HT-29 (cell line): ENCODE measurements around the gene SUN5. TPM values are rescaled to one million over a fixed set of nuclear protein-coding genes. Genes with fewer than 3 reads are reported as not detected.
"Not testable (repeated sequence)": the region's sequence is repeated elsewhere in the genome, so short reads cannot be mapped to it uniquely, and the experiment has no call there.

ENCODE experiments used
- DNase-seq: peaks from one replicate; pipeline ENCODE4 v3.0.0-alpha.2; 2015; ENCODE audit warnings: low spot score
- total RNA-seq: library from RNA; depleted of rRNA; stranded (reverse); fragments of >200 nt; shearing (Covaris generic); gene quantifications from 2 replicates; pipeline ENCODE4 v1.2.3, GENCODE V29; 2014; rRNA removed

SUN5 gene
- total RNA-seq, 1 experiment from 2014 or later = not detected

DNA sequence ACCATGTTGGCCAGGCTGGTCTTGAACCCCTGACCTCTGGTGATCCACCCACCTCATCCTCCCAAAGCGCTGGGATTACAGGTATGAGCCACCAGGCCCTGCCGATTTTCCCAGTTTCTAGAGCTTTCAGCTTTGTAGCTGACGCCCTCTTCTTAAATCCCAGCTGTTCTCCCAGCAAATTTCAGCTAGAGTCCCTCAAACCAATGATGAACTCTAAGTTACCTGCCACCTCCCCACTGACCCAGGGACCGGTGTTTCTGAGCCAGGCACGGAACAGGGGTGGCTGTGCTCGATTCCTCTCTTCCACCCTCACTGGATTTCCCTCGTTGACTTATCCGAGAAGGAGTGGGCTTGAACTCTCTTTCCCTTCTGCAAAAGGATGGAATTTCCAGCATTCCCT, 39.1 kb downstream of the SUN5 start:
- DNase-seq = no peak

DNA sequence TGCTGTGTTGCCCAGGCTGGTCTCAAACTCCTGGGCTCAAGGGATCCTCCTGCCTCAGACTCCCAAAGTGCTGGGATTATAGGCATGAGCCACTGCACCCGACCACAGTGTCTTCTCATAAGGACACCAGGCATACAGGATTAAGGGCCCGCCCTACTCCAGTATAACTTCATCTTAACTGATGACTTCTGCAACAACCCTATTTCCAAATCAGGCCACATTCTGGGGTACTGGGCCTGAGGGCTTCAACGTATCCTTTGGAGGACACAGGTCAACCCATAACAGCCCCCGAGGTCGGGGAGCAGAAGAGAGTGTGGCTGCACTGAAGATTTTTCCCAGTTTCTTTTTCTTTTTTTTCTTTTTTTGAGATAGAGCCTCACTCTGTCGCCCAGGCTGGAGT, 39.7 kb downstream of the SUN5 start:
- DNase-seq = no peak

DNA sequence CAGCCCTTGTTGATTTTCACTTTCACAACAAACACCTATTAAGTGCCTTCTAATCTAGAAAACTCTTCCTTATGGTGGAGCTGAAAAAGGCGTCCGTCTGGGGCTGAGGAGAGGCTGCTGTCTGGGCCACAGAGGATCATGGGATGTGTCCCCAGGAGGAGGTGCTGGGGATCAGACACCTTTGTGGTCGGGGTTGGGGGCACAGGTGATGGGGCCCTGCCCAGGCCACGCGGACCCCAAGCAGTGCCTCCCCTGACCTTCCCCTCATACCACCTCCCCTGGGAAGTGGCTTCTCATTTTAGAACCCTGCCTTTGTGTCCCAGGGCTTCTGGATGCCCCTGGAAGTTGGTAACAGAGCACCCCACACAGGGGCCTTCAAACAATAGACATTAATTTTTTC, 41.1 kb downstream of the SUN5 start:
- no peak for DNase-seq

DNA sequence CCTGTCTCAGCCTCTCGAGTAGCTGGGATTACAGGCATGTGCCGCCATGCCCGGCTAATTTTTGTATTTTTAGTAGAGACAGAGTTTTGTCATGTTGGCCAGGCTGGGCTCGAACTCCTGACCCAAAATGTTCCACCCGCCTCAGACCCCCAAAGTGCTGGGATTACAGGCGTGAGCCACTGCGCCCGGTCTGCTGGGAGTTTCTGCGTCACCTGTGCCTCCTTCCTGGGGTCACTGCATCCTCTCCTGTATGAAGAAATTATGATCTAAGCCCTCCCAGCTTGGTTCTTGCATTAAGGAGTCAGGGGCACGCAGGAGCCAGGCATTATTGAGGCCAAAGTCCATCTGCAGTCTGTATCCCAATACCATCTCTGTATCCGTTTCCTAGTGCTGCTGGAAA, 41.6 kb downstream of the SUN5 start:
- not testable (repeated sequence) for DNase-seq

DNA sequence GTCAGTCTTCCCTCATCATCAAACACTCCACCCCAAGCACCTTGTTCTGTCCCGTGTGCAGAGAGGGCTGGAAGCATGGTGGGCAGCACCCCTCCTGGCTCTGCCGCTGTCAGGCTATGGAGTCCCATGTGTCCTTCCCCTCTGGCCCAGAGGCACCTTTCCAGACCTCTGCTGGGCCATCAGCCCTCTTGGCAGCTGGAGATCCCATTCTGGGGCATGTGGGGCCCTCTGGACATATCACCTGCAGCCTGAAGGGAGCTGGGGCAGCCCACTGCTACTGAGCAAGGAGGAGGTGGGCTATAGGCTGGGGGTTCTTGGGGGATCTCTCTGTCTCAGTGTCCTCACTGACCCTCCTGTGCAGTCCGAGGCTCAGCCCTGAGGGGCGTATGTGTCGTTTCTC, 42.2 kb downstream of the SUN5 start:
- DNase-seq = no peak

DNA sequence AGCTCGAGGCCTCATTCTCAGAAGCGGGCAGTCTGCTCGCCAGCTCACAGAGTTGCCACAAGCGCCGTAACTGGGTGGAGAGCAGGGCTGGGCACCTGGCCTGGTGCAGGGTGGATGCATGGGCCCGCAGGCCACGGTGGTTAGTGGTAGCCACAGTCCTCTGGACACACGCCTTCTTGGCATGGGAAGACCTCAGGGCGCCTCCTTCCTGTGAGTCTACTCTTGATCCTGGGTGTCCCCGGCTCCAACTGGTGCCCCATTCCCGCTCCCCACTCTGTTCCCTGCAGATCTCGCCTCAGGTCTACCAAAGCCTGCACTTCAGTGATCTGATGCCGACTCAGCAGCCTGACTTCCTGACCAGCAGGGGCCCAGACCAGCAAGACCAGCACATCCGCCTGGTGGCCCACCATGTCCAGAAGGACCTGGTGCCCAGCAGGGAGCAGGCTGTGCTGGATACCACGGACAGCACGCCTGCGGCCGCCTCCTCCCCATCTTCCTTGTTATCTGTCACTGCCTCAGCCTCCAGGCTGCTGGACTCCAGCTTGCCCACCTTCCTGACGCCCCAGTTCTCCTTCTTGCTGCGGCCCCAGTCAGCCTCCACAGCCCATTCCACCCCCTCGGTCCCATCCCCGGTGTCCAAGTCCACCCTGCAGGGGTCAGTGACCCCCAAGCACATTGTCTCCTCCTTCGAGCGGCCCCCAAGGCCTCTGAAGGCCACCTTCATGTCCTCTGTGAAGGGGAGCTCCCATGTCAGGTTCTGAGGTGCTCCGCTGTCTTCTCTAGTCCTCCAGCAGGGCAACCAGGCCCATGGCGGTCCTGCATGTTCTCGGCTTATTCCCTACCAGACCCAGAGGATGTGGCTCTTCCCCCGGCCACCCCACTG, 43.1 kb downstream of the SUN5 start:
- DNase-seq = no peak

DNA sequence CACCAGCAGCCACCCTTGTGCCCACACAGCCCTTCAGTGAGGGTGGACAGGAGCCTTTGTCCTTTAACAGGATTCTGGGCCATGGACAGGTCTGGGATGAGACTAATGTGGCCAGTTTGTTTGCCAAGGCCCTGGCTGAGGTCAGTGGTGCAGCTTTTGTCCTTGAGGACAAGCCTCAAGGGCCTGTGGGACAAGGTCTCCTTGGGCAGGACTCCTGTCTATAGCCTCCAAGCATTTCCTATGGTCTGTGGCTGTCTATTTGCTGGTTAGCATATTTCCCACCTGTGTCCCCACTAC, 44.1 kb downstream of the SUN5 start:
- no peak for DNase-seq

DNA sequence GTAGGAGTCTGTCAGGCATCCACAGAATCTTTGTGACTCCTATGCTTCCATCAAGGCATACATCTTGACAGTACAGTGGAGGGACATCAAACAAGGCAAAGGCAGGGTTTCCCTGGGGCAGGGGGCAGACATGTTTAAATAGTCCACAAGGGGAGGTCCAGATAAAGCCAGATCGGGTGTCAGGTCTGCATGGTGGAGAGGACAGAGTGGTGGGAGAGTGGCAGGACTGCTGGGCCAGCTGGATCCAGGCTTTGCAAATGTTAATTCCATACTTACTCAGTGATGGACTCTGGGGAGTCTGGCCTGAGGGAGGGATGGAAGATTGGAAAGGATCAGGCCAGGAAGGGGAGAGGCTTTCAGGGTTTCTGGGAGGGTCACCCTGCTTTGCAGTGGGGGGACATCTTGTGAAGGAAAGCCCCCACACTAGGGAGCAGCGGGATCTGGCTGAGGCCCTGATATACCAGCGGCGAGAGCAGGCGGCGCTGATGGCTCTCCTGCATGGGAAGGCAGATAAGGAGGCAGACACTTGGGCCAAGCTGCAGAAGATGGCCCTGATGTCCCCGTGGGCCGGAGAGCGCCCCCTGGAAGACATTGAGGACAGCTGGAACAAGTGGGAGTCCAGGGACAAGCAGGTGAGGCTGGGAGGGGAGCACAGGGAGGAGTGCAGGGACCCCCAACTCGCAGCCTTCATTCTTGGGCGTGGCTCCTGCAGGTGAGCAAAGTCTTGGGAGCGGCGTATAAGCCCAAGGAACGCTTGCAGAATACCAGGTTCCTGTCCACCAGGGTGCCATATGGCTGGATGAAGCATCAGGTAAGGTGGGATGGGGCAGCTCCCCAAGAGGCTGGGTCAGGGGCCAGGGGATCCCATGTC, 44.6 kb downstream of the SUN5 start:
- no peak for DNase-seq

DNA sequence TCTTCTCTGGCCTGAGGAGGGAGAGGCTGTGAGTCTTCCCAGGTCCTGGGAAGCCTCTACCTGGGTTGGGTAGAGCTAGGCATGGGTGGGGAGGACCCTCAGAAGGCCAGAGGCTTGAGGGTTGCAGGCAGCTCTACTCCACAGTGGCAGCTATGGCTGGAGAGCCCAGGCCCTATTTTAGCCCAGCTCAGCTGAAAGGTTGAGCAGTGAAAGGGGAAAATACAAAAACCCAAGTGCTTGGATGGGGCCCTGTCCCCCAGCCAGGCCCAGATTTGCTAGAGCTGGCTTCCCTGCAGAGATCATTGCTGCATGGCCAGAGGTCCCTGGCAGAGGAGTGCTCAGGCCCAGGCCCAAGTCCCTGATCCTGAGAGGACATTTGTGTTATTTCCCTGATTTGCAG, 45.7 kb downstream of the SUN5 start:
- DNase-seq = no peak

DNA sequence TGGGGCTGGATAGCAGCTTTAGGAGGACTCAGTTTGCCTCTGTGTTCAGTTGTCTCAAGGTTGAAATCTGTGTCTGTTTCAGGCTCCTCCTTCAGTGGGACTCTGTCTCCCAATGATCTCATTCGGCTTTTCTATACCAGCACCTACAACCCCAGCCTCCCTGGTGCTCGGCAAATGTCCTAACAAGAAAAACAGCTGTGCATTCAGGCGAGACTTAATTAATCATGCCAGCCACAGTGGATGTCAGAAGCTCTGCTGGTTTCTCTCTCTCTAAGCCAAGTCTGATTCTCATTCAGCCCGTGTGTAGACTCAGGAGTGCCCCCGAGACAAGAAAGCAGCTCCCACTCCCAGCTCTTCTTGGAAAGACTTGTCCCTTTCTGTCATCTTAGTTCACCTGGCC, 46.8 kb downstream of the SUN5 start:
- DNase-seq = no peak

DNA sequence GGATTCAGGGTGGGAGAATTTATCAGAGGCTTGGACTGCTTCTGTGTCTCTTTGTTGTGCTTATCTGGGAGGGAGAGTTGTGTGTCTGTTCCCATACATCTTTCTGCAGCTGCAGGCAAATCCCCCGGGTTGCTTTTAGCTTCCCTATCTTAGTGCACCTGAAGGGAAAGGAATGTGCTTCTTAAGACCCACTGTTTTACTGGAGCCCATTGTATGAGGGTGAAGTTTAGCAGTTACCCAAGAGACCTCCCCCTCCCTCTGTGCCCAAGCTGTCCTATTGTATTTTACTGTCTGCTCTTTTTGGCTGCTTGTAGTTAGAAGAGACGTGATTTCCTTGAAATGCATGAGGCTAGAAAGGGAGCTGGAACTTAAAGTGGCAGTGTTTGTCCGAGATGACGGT, 53.7 kb downstream of the SUN5 start:
- DNase-seq = not testable (repeated sequence)

DNA sequence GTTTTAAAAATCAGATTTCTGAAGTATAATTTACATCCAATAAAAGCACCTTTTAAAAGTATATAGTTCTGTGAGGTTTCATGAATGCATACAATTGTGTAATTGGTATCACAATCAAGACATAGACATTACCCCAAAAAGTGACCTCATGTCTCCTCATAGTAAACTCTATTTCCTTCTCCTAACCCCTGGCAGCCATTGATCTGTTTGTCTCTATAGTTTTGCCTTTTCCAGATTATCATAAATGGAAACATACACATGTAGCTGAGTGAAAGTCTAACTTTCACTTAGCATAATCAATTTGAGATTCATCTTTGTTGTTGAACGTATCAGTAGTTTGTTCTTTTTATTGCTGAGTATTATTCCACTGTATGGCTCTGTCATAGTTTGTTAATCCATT, 57.6 kb downstream of the SUN5 start:
- no peak for DNase-seq

DNA sequence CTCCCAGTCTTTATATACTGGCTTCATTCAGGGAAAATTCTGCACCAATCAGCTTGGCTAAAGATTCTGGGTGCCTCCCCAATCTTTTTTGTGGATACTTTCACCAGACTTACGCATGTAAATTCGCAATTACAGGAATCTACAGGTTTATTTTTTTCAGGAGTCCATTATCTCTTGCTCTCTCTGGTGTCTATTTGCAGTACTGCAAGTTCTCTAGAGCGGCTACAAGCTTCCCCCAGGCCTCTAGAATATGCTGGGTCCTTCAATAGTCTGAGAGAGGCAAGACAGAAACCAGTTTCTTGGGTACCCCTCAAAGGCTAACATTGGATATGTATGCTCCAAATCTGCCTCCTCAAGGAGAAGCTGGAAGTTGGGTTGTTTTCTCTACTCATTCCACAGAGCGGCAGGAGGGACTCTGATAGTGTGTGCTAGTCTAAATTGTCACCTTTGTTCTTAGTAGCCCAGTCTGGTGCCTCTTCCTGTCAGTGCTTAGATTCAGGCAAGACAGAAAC, 58.5 kb downstream of the SUN5 start:
- DNase-seq = peak; percentile 63

DNA sequence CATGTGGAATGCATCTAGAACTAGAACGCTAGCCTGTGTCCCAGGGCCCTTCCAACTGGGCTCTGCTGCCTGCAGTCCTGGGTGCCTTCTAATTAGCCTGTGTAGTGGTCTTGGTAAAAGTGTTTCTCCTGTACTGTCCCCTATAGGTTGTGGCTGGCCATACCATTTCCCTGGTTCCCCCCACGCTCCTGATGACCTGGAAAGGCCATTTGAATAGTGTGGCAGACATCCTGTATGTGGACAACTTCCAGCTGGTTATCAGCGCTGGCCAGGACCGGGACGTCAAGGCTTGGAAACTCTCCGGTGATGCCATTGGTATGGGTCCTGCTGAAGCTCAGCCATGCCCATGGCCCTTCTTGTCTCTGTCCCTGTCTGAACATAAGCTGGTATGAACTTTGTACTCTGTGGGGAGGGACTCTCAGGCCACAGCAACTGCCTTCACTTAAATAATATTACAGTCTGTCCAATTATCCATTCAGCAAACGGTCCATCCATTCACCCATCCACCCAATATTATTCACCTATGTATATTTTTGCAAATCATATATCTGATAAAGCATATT, 60.7 kb downstream of the SUN5 start:
- no peak for DNase-seq

DNA sequence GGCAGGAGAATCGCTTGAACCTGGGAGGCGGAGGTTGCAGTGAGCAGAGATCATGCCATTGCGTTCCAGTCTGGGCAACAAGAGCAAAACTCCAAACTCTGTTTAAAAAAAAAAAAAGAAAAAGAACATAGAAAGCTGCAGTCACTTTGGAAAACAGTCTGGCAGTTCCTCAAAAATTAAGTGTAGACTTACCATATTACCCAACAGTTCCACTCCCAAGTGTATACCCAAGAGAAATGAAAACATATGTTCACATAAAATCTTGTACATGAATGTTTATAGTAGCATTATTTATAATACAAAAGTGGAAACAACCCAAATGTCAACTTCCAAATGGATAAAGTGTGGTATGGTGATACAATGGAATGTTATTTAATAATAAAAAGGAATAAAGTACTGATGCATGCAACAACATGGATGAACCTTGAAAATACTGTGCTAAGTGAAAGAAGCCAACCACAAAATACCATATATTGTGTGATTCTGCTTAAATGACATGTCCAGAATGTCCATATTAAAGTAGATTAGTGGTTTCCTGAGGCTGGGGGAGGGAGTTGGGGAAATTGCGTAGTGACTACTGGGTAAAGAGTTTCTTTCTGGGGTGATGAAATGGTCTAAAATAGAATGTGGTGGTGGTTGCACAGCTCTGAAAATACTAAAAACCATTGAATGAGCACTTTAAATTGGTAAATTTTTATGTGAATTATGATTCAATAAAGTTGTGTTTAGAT, 62.9 kb downstream of the SUN5 start:
- DNase-seq = no peak

DNA sequence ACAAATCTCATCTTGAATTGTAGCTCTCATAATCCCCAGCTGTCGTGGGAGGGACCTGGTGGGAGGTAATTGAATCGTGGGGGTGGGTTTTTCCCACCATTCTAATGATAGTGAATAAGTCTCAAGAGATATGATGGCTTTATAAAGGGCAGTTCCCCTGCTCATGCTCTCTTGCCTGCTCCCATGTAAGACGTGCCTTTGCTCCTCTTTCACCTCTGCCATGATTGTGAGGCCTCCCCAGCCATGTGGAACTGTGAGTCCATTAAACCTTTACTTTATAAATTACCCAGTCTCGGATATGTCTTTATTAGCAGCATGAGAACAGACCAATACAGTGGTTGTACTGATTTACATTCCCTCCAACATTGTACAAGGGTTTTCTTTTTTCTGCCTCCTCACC, 69.7 kb downstream of the SUN5 start:
- DNase-seq = no peak

Other genes with a start within 250 kb of the SUN5 start
- 2.4 and 3.0 TPM in 2 replicates for gene DNMT3B, start 242.0 kb downstream of the SUN5 start, total RNA-seq
- 85.7 and 86.0 TPM in 2 replicates for gene MAPRE1, start 184.5 kb downstream of the SUN5 start, total RNA-seq
- 0.10 and 0.86 TPM in 2 replicates for gene EFCAB8, start 145.5 kb downstream of the SUN5 start, total RNA-seq
- not detected in 2 replicates for gene BPIFB2, start 3.3 kb upstream of the SUN5 start, total RNA-seq
- not detected in 2 replicates for gene BPIFB6, start 27.2 kb upstream of the SUN5 start, total RNA-seq
- not detected in 2 replicates for gene BPIFB3, start 49.5 kb upstream of the SUN5 start, total RNA-seq
- gene BPIFB4, start 75.2 kb upstream of the SUN5 start, total RNA-seq = not detected in 2 replicates
- gene BPIFA2, start 163.7 kb upstream of the SUN5 start, total RNA-seq = not detected in 2 replicates
- gene BPIFA3, start 212.9 kb upstream of the SUN5 start, total RNA-seq = not detected in 2 replicates
- gene BPIFA1, start 231.6 kb upstream of the SUN5 start, total RNA-seq = not detected in 2 replicates